DOHH2 (cell line): ENCODE data around the gene TOR2A.

Experiments used
- CTCF ChIP-seq: fragments of 200-600 bp; sonication (generic); IDR thresholded peaks from one replicate; pipeline ENCODE4 v1.5.1; 2014; ENCODE audit warnings: antibody characterized with exemption, mild to moderate bottlenecking, low read depth, low read length; ENCODE audit not compliant: poor library complexity, severe bottlenecking
- EZH2phosphoT487 ChIP-seq: fragments of 200-600 bp; sonication (generic); IDR thresholded peaks from 2 replicates; pipeline ENCODE4 v1.6.1; 2017; ENCODE audit warnings: borderline replicate concordance, mild to moderate bottlenecking, antibody characterized with exemption, low read length, moderate library complexity, mixed read lengths

- no peak for TF ChIP-seq CTCF
- TF ChIP-seq EZH2phosphoT487 = no peak
These were observed 5.4 kb downstream of the TOR2A start for GRCh38 chr9:127729522-127730256.
